HCT116 (cell line): ENCODE measurements around the gene GDI1. TPM values are rescaled to one million over a fixed set of nuclear protein-coding genes. Genes with fewer than 3 reads are reported as not detected.

Experiments used
- ATAC-seq: fragments of 200-7000 bp; cut with Tn5 transposase; 2 replicates; pipeline ENCODE4 v1.9.1; 2020; ENCODE audit warnings: mild to moderate bottlenecking, moderate library complexity
- BruUV-seq: library from RNA; stranded (reverse); fragments of 400-500 nt; replicated peaks from 2 replicates; lab custom pipeline; 2021; lab: Mats Ljungman, UMichigan
- CTCF ChIA-PET: fragments of 300-600 bp; sonication (Branson Sonifier 250); formaldehyde crosslinking; loops from one replicate; lab custom pipeline; 2021; ENCODE audit warnings: antibody characterized with exemption; lab: Charles Lee
- POLR2A ChIA-PET: fragments of 300-600, 350-600 bp; sonication (Branson Sonifier 250); formaldehyde crosslinking; loops from one replicate; lab custom pipeline; 2021; ENCODE audit warnings: antibody characterized with exemption; lab: Charles Lee
- RAD21 ChIA-PET, 2 experiments: fragments of 300-600 bp; sonication (Branson Sonifier 250); formaldehyde crosslinking; loops; one replicate each; lab custom pipeline; 2023; ENCODE audit warnings: low total read pairs in 2 of 2; ENCODE audit not compliant: uncharacterized antibody in 2 of 2, unreplicated experiment in 2 of 2, low non-redundant PET in 1 of 2; lab: Charles Lee
- DNase-seq: peaks from one replicate; pipeline ENCODE4 v3.0.0-alpha.2; 2010; ENCODE audit warnings: low read depth, low spot score
- H2AFZ ChIP-seq: fragments of 200-600 bp; shearing (Covaris generic), sonication (generic); 2 replicates; pipeline ENCODE4 v1.6.1; 2017; ENCODE audit warnings: low read depth, mixed run types, mixed read lengths, antibody characterized with exemption, low read length; ENCODE audit not compliant: poor library complexity, severe bottlenecking
- H3K27ac ChIP-seq: 2 replicates; pipeline ENCODE4 v1.5.1; 2012; ENCODE audit warnings: low read depth, low read length
- H3K27me3 ChIP-seq: fragments of 200-600 bp; sonication (generic); 2 replicates; pipeline ENCODE4 v1.6.1; 2016; ENCODE audit warnings: mixed run types, low read length, mixed read lengths; ENCODE audit not compliant: insufficient read depth
- H3K36me3 ChIP-seq, 2 experiments: fragments of 200-500 bp in 1 of 2; fragments of 200-600 bp in 1 of 2; sonication (Bioruptor generic) in 1 of 2; sonication (generic) in 1 of 2; 2 replicates each; pipeline versions ENCODE4 v1.5.1 to v1.6.1; 2014 to 2016; ENCODE audit warnings: low read length in 2 of 2, inconsistent platforms in 1 of 2, mixed read lengths in 1 of 2, mixed run types in 1 of 2; ENCODE audit not compliant: insufficient read depth in 2 of 2, control insufficient read depth in 1 of 2
- H3K4me1 ChIP-seq, 2 experiments: fragments of 200-600 bp in 1 of 2; sonication (generic) in 1 of 2; 2 replicates each; pipeline versions ENCODE4 v1.5.1 to v1.6.1; 2012 to 2017; ENCODE audit warnings: low read length in 2 of 2, inconsistent platforms in 1 of 2, mild to moderate bottlenecking in 1 of 2, mixed read lengths in 1 of 2, mixed run types in 1 of 2, moderate library complexity in 1 of 2; ENCODE audit not compliant: insufficient read depth in 2 of 2, control insufficient read depth in 1 of 2
- H3K4me2 ChIP-seq: fragments of 200-600 bp; sonication (generic); 2 replicates; pipeline ENCODE4 v1.6.1; 2017; ENCODE audit warnings: mixed run types, low read length, mixed read lengths
- H3K4me3 ChIP-seq, 2 experiments: fragments of 200-600 bp in 1 of 2; sonication (generic) in 1 of 2; replicated peaks in 1 of 2; 2 replicates each; pipeline ENCODE4 v1.5.1; 2011 to 2016; ENCODE audit warnings: low read length in 2 of 2, control low read depth in 1 of 2, low read depth in 1 of 2, mild to moderate bottlenecking in 1 of 2, mixed read lengths in 1 of 2, mixed run types in 1 of 2
- H3K79me2 ChIP-seq: fragments of 200-600 bp; sonication (generic); 2 replicates; pipeline ENCODE4 v1.6.1; 2017; ENCODE audit warnings: mild to moderate bottlenecking, mixed run types, low read length, moderate library complexity, mixed read lengths; ENCODE audit not compliant: insufficient read depth
- H3K9ac ChIP-seq: fragments of 200-600 bp; sonication (generic); 2 replicates; pipeline ENCODE4 v1.6.1; 2016; ENCODE audit warnings: low read length, mixed read lengths
- H3K9me2 ChIP-seq: fragments of 200-600 bp; sonication (generic), shearing (Covaris generic); 2 replicates; pipeline ENCODE4 v1.6.1; 2017; ENCODE audit warnings: mixed run types, mild to moderate bottlenecking, moderate library complexity; ENCODE audit not compliant: insufficient read depth
- H3K9me3 ChIP-seq, 2 experiments: fragments of 200-500 bp in 1 of 2; fragments of 200-600 bp in 1 of 2; sonication (Bioruptor generic) in 1 of 2; sonication (generic) in 1 of 2; 2 replicates each; pipeline ENCODE4 v1.6.1; 2014 to 2017; ENCODE audit warnings: low read length in 2 of 2, mixed read lengths in 2 of 2, inconsistent platforms in 1 of 2, low read depth in 1 of 2, mild to moderate bottlenecking in 1 of 2, mixed run types in 1 of 2, moderate library complexity in 1 of 2; ENCODE audit not compliant: control insufficient read depth in 1 of 2, insufficient read depth in 1 of 2
- H4K20me1 ChIP-seq: fragments of 200-600 bp; sonication (generic), shearing (Covaris generic); 2 replicates; pipeline ENCODE4 v1.6.1; 2017; ENCODE audit warnings: mixed run types, mild to moderate bottlenecking, moderate library complexity; ENCODE audit not compliant: insufficient read depth
- FOSL1 ChIP-seq: IDR thresholded peaks from 2 replicates; pipeline ENCODE4 v1.6.1; 2012; ENCODE audit warnings: low read depth
- JUND ChIP-seq: IDR thresholded peaks from 2 replicates; pipeline ENCODE4 v1.6.1; 2012
- RAD21 ChIP-seq: IDR thresholded peaks from 2 replicates; pipeline ENCODE4 v1.6.1; 2012; ENCODE audit warnings: low read depth, mild to moderate bottlenecking
- SIN3A ChIP-seq: IDR thresholded peaks from 2 replicates; pipeline ENCODE4 v1.6.1; 2012; ENCODE audit warnings: low read depth
- SP1 ChIP-seq: IDR thresholded peaks from 2 replicates; pipeline ENCODE4 v1.6.1; 2012; ENCODE audit warnings: low read depth
- SRF ChIP-seq: IDR thresholded peaks from 2 replicates; pipeline ENCODE4 v1.6.1; 2012; ENCODE audit warnings: low read depth
- intact Hi-C: fragments of 100-400 bp; cut with micrococcal nuclease; formaldehyde crosslinking; loops from 2 replicates; pipeline ENCODE4 v1.10.0; 2022
- total RNA-seq: library from RNA; stranded (reverse); gene quantifications from one replicate; pipeline ENCODE4 v1.2.1, GENCODE V29; 2021; ENCODE audit not compliant: unreplicated experiment
- TF ChIP-seq, protein P1 (sequence below), 3 experiments: fragments of 200-600 bp in 1 of 3; sonication (generic) in 1 of 3; IDR thresholded peaks in 2 of 3; conservative IDR thresholded peaks in 1 of 3; 2 replicates each; pipeline ENCODE4 v1.5.1; 2012 to 2017; ENCODE audit warnings: low read depth in 2 of 3, low read length in 2 of 3, antibody characterized with exemption in 1 of 3, borderline replicate concordance in 1 of 3, control low read depth in 1 of 3, mild to moderate bottlenecking in 1 of 3, mixed read lengths in 1 of 3, mixed run types in 1 of 3, moderate library complexity in 1 of 3; ENCODE audit not compliant: insufficient read depth in 1 of 3
- TF ChIP-seq, protein P2 (sequence below): IDR thresholded peaks from 2 replicates; pipeline ENCODE4 v1.6.1; 2012
- TF ChIP-seq, protein P3 (sequence below): IDR thresholded peaks from 2 replicates; pipeline ENCODE4 v1.6.1; 2011; ENCODE audit warnings: mild to moderate bottlenecking, low read length, moderate library complexity; ENCODE audit not compliant: insufficient replicate concordance; ENCODE audit errors: extremely low read depth
- TF ChIP-seq, protein P4 (sequence below): IDR thresholded peaks from 2 replicates; pipeline ENCODE4 v1.6.1; 2012; ENCODE audit warnings: low read depth

Gene GDI1
- total RNA-seq, 1 experiment from 2014 or later = 122 TPM

DNA sequence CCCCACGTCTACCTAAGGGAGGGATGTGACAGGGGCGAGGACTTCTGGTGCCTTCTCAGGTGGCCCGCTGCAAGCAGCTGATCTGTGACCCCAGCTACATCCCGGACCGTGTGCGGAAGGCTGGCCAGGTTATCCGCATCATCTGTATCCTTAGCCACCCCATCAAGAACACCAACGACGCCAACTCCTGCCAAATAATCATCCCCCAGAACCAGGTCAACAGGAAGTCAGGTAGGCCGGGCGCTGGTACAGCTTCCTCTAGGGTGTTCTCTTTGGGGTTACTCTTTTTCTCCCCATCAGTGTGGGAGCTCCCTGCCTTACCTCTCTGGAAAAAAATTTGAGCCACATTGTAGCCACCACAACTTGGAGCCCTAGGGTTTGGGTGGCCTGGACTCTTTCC lies 4.6 kb downstream of the GDI1 start:
- no peak overlapping the region for H3K4me2 ChIP-seq
- CTCF ChIA-PET = no interaction called here
- no peak overlapping the region for H3K4me3 ChIP-seq
- H3K4me1 ChIP-seq = peaks cover 6 to 26% of the 10 kb centered on the region in 2 experiments; a peak in 3 of 4 replicates
- no peaks in the 10 kb centered on the region for H3K9me2 ChIP-seq
- H3K9ac ChIP-seq = no peak overlapping the region
- no peak overlapping the region for H2AFZ ChIP-seq
- no TSS peak for BruUV-seq
- ATAC-seq (no peak), DNase-seq (no peak)
- no peaks in the 10 kb centered on the region; a peak in 1 of 4 replicates for H3K36me3 ChIP-seq
- H3K27me3 ChIP-seq = no peaks in the 10 kb centered on the region
- no peak for TF ChIP-seq SIN3A
- TF ChIP-seq RAD21 = no peak
- TF ChIP-seq FOSL1 = no peak
- no peak for TF ChIP-seq JUND
- TF ChIP-seq, protein P1, sequence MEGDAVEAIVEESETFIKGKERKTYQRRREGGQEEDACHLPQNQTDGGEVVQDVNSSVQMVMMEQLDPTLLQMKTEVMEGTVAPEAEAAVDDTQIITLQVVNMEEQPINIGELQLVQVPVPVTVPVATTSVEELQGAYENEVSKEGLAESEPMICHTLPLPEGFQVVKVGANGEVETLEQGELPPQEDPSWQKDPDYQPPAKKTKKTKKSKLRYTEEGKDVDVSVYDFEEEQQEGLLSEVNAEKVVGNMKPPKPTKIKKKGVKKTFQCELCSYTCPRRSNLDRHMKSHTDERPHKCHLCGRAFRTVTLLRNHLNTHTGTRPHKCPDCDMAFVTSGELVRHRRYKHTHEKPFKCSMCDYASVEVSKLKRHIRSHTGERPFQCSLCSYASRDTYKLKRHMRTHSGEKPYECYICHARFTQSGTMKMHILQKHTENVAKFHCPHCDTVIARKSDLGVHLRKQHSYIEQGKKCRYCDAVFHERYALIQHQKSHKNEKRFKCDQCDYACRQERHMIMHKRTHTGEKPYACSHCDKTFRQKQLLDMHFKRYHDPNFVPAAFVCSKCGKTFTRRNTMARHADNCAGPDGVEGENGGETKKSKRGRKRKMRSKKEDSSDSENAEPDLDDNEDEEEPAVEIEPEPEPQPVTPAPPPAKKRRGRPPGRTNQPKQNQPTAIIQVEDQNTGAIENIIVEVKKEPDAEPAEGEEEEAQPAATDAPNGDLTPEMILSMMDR (IDR thresholded peaks at IDR 0.05 in 2 of 3, conservative IDR thresholded peaks at IDR 0.05 in 1 of 3; ENCODE audit: borderline replicate concordance in 1 of 3, insufficient read depth in 1 of 3, low read depth in 2 of 3, low read length in 2 of 3) = no peak
- TF ChIP-seq, protein P2, sequence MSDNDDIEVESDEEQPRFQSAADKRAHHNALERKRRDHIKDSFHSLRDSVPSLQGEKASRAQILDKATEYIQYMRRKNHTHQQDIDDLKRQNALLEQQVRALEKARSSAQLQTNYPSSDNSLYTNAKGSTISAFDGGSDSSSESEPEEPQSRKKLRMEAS = no peak
- TF ChIP-seq, protein P3, sequence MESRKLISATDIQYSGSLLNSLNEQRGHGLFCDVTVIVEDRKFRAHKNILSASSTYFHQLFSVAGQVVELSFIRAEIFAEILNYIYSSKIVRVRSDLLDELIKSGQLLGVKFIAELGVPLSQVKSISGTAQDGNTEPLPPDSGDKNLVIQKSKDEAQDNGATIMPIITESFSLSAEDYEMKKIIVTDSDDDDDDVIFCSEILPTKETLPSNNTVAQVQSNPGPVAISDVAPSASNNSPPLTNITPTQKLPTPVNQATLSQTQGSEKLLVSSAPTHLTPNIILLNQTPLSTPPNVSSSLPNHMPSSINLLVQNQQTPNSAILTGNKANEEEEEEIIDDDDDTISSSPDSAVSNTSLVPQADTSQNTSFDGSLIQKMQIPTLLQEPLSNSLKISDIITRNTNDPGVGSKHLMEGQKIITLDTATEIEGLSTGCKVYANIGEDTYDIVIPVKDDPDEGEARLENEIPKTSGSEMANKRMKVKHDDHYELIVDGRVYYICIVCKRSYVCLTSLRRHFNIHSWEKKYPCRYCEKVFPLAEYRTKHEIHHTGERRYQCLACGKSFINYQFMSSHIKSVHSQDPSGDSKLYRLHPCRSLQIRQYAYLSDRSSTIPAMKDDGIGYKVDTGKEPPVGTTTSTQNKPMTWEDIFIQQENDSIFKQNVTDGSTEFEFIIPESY = no peak
- TF ChIP-seq, protein P4, sequence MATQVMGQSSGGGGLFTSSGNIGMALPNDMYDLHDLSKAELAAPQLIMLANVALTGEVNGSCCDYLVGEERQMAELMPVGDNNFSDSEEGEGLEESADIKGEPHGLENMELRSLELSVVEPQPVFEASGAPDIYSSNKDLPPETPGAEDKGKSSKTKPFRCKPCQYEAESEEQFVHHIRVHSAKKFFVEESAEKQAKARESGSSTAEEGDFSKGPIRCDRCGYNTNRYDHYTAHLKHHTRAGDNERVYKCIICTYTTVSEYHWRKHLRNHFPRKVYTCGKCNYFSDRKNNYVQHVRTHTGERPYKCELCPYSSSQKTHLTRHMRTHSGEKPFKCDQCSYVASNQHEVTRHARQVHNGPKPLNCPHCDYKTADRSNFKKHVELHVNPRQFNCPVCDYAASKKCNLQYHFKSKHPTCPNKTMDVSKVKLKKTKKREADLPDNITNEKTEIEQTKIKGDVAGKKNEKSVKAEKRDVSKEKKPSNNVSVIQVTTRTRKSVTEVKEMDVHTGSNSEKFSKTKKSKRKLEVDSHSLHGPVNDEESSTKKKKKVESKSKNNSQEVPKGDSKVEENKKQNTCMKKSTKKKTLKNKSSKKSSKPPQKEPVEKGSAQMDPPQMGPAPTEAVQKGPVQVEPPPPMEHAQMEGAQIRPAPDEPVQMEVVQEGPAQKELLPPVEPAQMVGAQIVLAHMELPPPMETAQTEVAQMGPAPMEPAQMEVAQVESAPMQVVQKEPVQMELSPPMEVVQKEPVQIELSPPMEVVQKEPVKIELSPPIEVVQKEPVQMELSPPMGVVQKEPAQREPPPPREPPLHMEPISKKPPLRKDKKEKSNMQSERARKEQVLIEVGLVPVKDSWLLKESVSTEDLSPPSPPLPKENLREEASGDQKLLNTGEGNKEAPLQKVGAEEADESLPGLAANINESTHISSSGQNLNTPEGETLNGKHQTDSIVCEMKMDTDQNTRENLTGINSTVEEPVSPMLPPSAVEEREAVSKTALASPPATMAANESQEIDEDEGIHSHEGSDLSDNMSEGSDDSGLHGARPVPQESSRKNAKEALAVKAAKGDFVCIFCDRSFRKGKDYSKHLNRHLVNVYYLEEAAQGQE = no peak
- TF ChIP-seq SRF = no peak
- TF ChIP-seq SP1 = no peak
- POLR2A ChIA-PET = no interaction called here
- RAD21 ChIA-PET = no interaction called here
- H4K20me1 ChIP-seq = no peaks in the 10 kb centered on the region
- H3K27ac ChIP-seq = no peak overlapping the region
- H3K9me3 ChIP-seq = no peaks in the 10 kb centered on the region
- intact Hi-C loops = loop anchor here (5.0 kb wide), 1 partner anchor 36 kb away; the partner anchor contains the start of gene LAGE3
- peaks cover 37% of the 10 kb centered on the region for H3K79me2 ChIP-seq
